ENCODE measurements around the gene TMIGD2.
"Not testable (repeated sequence)": the region's sequence is repeated elsewhere in the genome, so short reads cannot be mapped to it uniquely, and the experiment has no call there.

The TMIGD2 gene

DNA sequence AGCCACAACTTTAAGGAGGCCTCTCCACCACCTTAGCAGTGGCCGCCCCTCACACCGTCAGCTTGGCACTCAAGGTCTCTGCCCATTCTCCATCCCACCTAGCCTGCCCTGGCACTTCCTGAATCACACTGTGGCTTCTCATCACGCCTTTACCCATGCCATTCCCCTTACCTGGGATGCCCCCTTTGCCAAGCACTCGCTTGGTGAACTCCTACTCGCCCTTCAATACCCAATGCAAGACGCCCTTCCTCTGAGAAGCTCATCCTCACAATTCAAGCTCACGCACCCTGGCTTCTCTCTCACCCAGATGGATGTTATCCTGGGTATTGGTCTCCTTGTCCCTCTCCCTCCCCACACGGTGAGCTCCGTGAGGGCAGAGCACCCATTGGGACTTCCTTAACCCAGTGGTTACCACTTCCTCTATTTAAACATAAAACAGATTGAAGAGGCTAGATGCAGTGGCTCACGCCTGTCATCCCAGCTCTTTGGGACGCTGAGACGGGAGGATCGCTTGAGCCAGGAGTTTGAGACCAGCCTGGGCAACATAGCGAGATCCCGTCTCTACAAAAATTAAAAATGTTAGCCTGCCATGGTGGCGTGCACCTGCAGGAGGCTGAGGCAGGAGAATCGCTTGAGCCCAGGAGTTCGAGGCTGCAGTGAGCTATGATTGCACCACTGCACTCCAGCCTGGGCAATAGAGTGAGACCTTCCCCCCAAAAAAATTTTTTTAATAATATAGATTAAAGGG lies 35.8 kb downstream of the TMIGD2 start:
- DNase-seq: no peak

DNA sequence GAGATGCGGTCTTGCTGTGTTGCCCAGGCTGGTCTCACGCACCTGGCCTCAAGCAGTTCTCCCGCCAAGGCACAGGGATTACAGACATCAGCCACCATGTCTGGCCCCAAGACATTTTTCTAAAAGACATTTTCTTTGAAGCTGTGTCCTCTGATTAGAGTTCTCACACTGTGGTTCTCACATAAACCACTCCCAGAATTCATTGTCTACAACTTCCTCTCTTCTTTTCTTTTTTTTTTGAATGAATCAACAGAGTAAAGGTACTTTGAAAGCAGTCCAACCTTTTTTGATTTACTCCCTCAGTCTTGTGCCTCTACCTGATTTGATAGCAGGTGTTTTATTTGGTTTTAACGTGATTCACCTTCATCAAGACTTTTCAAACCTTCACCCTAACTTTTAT lies 37.4 kb downstream of the TMIGD2 start:
- no peak for DNase-seq

DNA sequence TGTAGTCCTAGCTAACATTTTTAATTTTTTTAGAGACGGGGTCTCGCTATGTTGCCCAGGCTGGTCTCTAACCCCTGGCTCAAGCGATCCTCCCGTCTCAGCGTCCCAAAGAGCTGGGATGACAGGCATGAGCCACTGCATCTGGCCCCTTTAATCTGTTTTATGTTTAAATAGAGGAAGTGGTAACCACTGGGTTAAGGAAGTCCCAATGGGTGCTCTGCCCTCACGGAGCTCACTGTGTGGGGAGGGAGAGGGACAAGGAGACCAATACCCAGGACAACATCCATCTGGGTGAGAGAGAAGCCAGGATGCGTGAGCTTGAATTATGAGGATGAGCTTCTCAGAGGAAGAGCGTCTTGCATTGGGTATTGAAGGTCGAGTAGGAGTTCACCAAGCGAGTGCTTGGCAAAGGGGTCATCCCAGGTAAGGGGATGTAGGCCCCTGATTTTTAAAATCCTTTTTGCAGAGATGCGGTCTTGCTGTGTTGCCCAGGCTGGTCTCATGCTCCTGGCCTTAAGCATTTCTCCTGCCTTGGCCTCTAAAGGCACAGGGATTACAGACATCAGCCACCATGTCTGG lies 41.5 kb downstream of the TMIGD2 start:
- no peak for DNase-seq

DNA sequence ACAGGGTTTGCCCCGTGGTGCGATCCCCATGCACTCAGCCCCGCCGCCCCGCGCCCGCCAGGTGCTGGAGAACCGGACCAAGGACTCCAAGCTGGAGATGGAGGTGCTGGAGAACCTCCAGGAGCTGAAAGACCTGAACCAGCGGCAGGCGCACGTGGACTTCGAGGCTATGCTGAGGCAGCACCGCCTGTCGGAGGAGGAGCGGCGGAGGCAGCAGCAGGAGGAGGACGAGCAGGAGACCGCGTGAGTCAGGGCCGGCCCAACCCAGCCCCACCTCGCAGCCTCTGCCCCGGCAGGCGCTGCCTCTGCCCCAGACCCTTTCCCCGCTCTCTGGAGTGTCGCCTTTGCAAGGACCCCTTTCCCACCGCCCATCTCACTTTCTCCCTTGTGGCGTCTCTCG lies 44.0 kb downstream of the TMIGD2 start:
- DNase-seq: no peak

DNA sequence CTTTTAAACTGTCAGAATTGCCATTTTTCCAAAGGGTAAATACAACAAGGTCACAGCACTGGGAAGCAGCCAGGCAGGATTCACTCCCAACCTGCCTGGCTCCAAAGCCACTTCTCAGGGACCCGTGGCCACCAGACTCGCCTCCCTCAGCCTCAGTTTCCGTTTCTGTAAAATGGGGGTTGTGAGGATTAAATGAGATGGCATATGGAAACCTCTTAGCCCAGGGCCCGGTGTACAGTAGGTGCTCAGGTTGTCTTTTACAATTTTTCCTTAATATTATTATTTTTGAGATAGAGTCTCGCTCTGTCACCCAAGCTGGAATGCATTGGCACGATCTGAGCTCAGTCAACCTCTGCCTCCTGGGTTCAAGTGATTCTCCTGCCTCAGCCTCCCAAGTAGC lies 45.2 kb downstream of the TMIGD2 start:
- no peak for DNase-seq

DNA sequence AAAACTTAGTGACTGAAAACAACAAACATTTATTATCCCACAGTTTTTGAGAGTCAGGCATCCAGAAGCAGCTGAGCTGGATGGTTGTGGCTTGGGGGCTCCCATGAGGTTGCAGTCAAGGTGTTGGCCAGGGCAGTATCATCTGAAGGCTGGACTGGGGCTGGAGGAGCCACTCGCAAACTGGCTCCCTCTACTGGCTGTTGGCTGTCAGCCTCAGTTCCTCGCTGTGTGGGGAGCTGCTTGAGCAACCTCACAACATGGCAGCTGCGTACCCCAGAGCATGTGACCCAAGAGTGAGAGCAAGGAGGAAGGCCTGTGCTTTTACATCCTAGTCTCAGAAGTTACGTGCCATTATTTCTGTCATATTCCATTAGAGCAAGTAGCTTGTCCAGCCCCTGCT lies 45.6 kb downstream of the TMIGD2 start:
- no peak for DNase-seq

DNA sequence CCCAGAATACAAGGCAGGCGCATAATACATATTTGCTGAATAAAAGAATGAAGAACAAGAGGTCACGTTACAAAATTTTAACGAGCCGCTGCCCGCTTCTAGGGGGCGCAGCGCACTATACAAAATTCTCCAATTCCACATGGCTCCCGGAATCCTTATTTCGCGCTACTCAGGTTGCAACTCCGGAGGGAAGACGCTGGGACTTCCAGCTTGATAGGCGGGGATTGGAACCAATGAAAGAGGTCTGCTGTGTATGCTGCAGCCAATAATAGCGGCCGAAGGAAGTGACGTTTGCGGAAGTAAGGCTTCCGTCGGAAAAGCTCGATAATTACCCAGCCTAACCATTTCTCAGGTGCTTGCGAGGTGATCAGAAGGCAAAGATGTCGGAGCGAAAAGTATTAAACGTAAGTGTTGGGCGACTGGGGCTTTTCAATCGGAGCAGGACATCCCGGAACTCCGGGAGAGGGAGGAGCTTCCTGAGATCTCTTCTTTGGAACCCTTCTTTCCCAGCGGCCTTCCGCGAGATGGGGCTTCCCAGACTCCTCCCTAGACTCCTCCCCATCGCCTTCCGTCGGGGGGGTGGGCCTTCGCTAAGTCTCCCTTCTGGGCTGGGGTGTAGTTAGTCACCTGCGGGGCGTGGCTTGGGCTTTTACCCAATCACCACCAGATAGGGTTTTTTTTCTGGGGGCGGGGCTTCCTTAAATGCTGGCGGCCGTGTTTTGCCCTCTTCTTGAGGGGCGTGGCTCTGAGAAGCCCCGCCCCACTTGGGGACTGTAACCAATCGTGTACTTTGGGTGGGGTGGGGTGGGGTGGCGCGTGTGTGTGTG lies 55.2 kb downstream of the TMIGD2 start, which contains the start of gene YJU2:
TSS of gene YJU2 (plus strand) at position 314 of the 827 bp plus-strand sequence. CDS start at position 381, 67 bp downstream.
- peak; percentile 99 for DNase-seq

DNA sequence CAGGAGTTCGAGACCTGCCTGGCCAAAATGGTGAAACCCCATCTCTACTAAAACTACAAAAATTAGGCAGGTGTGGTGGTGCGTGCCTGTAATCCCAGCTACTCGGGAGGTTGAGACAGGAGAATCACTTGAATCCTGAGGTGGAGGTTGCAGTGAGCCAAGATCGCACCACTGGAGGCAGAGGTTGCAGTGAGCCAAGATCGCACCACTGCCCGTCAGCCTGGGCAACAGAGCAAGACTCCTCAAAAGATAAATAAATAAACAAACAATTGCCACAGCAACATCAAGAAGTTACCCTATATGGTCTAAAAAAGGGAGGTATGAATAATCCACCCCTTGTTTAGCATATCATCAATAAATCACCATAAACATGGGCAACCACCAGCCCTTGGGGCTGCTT lies 56.3 kb downstream of the TMIGD2 start:
- DNase-seq: not testable (repeated sequence)
